ENCODE data around the gene CELA3B.

CELA3B gene

GRCh38 chr1:22025368-22026155 lies 48.7 kb downstream of the CELA3B start (continued):
- TF ChIP-seq ZNF423 (tag by site-specific recombination; IDR thresholded peaks at IDR 0.05) (no peak), ZNF146 (tag by site-specific recombination; IDR thresholded peaks at IDR 0.05) (no peak), ZNF677 (tag by site-specific recombination; IDR thresholded peaks at IDR 0.05) (0 out of 2 replicates have a peak, but pooled peaks have one; percentile 11), ZNF280C (tag by site-specific recombination; IDR thresholded peaks at IDR 0.05) (no peak), ZNF704 (tag by site-specific recombination; IDR thresholded peaks at IDR 0.05) (no peak), ZNF561 (tag by site-specific recombination; IDR thresholded peaks at IDR 0.05; ENCODE audit: borderline replicate concordance) (no peak), ZNF777 (tag by site-specific recombination; IDR thresholded peaks at IDR 0.05; ENCODE audit: borderline replicate concordance) (no peak), YY2 (tag by site-specific recombination; IDR thresholded peaks at IDR 0.05) (no peak), GLIS1 (tag by site-specific recombination; IDR thresholded peaks at IDR 0.05) (peak; percentile 88), ZNF692 (tag by site-specific recombination; IDR thresholded peaks at IDR 0.05) (0 out of 2 replicates have a peak, but pooled peaks have one; percentile 44), HIC1 (tag by site-specific recombination; IDR thresholded peaks at IDR 0.05) (peak; percentile 55; the same call in 1 of the 2 replicates), ZNF48 (tag by site-specific recombination; IDR thresholded peaks at IDR 0.05) (no peak), CTCF (tag by site-specific recombination; IDR thresholded peaks at IDR 0.05) (no peak), HOXA7 (CRISPR knock-in tag; IDR thresholded peaks at IDR 0.05; ENCODE audit: borderline replicate concordance) (no peak), ZNF501 (tag by site-specific recombination; IDR thresholded peaks at IDR 0.05) (peak; percentile 84), ZNF350 (tag by site-specific recombination; IDR thresholded peaks at IDR 0.05) (no peak), ZNF600 (tag by site-specific recombination; IDR thresholded peaks at IDR 0.05) (peak; percentile 99), ZNF341 (tag by site-specific recombination; IDR thresholded peaks at IDR 0.05; ENCODE audit: low read depth) (peak; percentile 34), ZNF266 (tag by site-specific recombination; IDR thresholded peaks at IDR 0.05; ENCODE audit: low read depth) (no peak), ZSCAN18 (tag by site-specific recombination; IDR thresholded peaks at IDR 0.05) (peak; percentile 77; the same call in 1 of the 2 replicates), ZNF302 (tag by site-specific recombination; IDR thresholded peaks at IDR 0.05; ENCODE audit: low read depth) (no peak), TSHZ1 (tag by site-specific recombination; IDR thresholded peaks at IDR 0.05; ENCODE audit: borderline replicate concordance) (no peak), ZNF211 (tag by site-specific recombination; IDR thresholded peaks at IDR 0.05; ENCODE audit: low read depth) (no peak), ZNF114 (tag by site-specific recombination; IDR thresholded peaks at IDR 0.05) (no peak), GLI4 (tag by site-specific recombination; IDR thresholded peaks at IDR 0.05) (no peak)

Data from HEK293 (cell line).